Left ventricle myocardium superior (tissue), 1 donor: ENCODE results near the gene TLN1. TPM values are rescaled to one million over a fixed set of nuclear protein-coding genes. Genes with fewer than 3 reads are reported as not detected.

Experiments
- ATAC-seq: fragments of 200-7000 bp; cut with Tn5 transposase; one replicate; pipeline ENCODE4 v1.9.1; 2020; ENCODE audit warnings: mild to moderate bottlenecking, moderate library complexity
- DNase-seq: peaks from one replicate; pipeline ENCODE4 v3.0.0-alpha.2; 2020
- intact Hi-C: fragments of 100-400 bp; cut with micrococcal nuclease; formaldehyde crosslinking; loops from one replicate; pipeline ENCODE4 v1.11.0; 2022
- total RNA-seq: library from RNA; stranded (reverse); fragmentation: NEBNext Ultra II Directional; extraction: Animal tissue kit (Norgen Biotek cat#: 25700); gene quantifications from one replicate; pipeline ENCODE4 v1.2.1, GENCODE V29; 2021
- donor health status: DM: no; HTN: yes; CAD: no; lungs with severe emphysema.

The TLN1 gene
- total RNA-seq, 1 donor from 2014 or later: 243 TPM

DNA sequence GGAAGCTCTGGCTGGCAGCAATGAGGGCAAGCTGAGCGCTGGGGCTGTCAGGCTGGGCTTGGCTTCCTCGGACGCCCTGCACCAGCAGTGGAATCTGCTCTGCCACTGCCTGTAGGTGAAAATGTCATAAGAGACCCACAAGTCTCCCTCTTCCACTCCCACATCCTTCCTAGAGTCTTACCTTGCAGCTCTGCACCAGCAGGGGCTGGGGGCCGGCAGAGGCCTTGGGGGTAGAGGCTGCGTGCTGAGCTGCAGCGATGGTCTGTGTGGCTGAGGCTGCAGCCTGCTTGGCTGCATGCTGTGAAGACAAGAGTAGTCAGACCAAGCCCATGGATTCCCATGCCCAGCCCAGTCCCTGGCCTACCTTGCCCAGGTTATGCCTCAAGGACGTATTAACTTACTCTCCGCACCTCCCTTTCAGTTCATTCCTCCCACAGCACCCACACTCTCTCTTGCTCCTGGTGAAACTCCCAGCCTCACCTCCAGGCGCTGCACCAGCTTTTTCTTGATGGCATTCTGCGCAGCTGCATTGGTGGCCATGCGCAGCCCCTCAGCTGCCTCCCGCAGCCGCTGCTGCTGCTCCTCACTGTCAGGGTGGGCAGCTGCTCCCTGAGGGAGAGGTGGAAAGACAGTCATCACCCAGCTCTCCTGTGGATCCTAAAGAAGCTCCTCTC is 17.3 kb downstream of the TLN1 start:
- ATAC-seq (no peak), DNase-seq (no peak)
- intact Hi-C loops: no loop called here

DNA sequence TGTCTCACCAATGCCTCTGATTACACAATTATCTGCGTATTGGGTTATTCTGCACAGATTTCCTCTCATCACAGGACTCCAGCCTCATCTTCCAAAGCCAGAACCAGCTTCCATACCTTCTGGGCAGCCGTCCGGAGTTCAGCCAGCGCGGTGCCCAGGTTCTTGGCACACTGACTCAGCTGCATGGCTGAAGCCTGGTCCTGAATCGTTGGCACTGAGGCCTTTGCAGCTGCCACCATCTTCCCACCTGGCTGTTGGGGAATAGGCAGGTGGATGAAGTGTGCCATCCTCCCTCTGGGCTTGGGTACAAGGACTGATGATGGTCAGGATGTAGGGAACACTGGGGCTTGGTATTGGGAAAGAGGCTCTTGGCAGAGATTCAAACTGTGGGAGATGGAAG is 17.9 kb downstream of the TLN1 start:
- intact Hi-C loops: no loop called here
- no peak for DNase-seq
- no peak for ATAC-seq

DNA sequence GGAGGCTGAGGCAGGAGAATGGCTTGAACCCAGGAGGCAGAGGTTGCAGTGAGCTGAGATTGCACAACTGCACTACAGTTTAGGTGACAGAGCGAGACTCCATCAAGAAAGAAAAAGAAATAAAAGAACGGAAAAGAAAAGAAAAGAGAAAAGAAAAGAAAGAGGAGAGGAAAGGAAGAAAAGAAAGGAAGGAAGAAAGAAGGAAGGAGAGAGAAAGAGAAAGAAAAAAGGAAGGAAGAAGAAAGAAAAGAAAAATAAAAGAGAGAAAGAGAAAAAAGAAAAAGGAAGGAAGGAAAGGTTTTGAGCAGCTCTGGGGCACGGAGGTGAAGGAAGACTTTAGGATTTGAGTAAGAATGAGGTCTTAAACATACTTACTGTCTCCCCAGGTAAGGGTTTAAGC is 18.4 kb downstream of the TLN1 start:
- no peak for ATAC-seq
- DNase-seq: no peak
- intact Hi-C loops: no loop called here

DNA sequence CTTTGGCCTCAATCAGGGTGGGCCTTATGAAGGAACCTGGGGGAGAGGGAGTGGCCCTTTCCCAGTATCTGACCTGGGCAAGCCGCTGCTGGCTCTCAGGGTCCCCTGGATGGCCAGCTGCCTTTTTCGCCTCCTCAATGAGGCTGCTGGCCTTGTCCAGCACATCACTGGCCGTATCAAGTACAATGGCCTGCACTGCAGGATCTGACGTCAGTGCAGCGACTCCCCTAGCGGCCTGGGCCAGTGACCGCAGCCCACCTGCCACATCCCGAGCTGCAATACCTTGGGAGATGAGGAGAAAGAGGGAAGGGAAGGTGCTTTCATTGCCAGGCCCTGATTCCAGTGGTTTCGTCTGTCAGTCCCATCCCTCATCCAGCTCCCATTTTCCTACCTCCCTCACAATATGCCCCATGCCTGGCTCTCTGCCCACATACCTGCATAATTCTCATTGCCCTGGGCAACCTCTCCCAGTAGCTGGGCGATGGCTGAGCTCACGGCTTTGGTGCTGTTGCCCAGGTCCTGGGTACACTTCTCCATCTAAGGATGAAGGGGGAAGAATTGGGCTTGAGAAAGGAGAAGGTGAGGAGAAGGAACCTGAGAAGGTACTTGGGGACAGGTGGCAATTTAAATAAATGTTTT is 19.1 kb downstream of the TLN1 start:
- ATAC-seq (no peak), DNase-seq (no peak)
- intact Hi-C loops: no loop called here

DNA sequence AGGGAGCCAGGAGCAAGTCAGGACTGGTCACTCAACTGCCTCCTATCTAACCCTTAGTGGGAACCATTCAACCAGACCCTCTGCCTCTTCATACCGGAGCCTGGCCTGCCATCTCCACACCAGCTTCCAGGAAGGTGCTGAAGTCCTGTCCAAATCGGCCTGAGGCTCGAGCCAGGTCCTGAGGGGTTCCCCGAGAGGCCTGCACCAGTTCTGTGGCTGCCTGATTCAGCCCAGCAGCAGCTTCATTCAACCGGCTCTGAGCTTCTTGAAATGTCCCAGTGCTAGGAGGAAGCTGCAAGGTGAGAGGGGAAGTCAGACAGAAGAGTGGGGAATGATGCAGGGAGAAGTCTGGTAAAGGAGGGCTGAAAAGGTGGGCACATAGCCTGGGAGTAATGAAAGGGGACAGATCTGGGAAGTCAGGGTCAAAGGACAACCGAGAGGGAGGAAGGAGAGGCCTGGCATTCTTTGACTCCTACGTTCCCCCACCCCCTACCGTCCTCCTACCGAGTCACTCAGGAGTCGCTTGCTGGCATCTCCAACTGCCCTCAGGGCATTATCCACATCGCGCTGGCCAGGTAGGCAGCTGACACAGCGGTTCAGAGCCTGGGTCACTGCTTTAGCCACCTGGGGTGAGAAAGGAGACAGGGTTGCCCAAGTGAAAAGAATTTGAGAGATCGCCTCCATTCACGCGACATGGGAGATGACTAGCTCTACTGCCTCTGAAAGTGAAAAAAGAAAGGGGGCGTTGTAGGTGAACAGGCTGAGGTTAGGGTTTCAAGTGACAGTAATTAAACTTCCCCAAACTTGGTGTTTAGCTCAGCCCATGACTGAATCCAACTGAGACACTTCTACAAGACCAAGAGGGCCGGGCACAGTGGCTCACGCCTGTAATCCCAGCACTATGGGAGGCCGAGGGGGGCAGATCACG is 20.2 kb downstream of the TLN1 start:
- no peak for ATAC-seq
- no peak for DNase-seq
- intact Hi-C loops: no loop called here

DNA sequence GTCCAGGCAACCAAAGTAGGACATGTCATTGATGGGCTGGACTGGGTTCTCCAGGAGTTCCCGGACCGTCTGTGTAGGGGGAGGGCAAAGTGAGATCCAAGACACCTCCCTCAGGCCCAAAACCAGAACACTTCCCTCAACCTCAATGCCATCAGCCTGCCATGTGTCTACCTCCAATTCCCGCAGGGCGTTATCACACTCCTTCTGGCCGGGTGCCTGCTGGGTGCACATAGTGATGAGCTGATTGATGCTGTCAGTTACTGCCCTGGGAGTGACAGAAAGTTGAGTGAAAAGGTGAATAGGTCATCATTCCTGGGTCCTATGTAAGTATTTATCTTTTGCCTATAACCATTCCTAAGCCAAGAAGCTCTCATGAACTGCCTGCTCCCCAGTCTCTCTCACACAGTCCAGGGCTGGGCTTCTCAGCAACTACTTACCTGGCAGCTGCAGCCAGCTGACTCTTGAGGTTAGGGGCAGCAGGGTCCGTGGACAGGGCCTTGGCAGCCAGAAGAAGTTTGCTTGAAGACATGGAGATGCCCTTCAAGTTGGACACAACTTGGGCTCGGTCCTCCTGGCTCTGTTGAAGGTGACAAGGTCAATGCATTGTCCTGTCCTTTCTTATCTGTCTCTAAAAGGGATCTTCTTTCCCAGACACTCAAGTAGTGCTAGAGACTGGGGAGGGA is 21.0 kb downstream of the TLN1 start:
- DNase-seq: no peak
- intact Hi-C loops: no loop called here
- peak; percentile 17 for ATAC-seq

DNA sequence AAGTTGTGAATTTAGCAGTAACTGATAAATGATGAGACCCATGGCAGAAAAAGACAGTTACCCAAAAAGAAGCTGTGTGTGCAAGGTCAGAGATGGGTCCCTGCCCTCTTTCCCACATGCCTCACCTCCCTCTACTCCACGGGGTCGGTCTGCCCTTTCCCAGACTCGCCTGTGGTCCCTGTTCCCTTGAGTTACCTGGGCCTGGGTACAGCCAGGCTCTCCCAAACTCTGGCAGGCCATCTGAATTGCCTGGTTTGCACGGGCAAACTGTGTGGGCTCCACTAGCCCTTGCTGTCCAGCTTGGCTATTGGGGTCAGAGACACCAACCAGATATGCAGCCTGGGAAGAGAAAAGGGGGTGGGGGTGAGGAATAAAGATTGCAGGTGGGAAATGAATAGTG is 23.8 kb downstream of the TLN1 start:
- DNase-seq (no peak), ATAC-seq (no peak)
- intact Hi-C loops: no loop called here

DNA sequence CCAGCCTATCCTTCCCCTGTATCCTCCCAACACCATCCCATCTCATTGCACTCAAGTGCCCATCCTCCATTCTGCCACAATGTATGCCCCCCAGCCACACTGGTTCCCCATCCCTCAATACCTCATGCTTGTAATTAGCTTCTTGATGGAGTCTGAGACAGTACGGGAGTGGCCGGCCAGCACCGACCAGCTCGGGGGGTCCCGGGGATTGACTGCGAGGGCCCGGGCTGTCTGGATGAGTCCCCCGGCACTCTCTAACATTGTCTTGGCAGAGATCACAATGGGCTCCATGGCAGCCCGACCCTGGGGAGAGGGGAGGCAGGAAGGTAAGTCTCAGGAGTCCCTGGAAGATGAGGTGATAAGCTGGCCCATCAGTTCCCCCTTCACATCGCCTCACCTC is 25.0 kb downstream of the TLN1 start:
- DNase-seq: no peak
- intact Hi-C loops: no loop called here
- ATAC-seq: no peak

DNA sequence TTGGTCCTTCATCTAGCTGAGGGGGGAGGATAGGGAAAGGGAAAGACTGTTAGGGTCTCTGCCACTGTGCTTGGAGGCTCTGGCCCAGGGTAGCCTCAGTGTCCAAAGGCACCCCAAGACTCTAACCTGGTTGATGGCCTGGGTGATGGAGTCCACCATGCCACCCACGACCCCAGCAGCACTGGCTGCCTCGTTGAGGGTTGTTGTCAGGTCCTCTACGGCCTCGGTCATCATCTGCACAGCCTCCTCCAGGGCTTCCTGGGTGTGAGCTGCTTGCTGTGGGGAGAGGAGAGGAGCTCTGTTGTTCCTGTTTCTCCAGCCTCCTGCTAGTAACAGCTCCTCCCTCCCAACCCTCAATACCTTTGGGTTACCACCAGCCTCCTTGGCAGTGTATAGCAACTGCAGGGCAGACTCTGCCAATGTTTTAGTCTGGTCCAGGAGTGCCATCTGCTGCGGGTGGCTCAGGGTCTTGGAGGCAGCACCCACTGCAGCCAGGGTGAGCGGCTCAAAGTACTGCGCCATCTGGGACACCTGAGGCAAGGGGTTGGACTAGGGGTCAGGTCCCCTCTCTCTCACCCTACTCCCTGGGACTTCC is 26.1 kb downstream of the TLN1 start:
- DNase-seq (no peak), ATAC-seq (no peak)
- intact Hi-C loops: no loop called here

DNA sequence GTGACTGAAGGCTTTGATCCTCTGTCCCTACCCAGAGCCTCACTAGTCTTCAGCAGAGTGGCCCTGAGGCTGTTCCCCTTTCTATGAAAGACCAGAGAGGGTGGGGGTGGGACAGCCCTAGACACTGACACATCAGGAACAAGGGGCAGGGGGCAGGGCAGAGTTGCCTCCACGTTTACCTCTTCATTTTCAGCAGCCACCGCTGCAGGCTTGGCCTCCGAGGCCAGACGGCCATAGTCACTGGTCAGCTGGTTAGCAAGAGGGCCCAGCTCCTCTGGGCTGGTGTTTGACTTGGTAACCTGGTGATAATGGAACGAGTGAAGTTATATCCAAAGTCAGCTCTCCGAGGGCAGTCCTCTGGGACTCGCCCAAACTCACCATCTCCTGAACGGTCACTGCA is 26.6 kb downstream of the TLN1 start:
- ATAC-seq: no peak

DNA sequence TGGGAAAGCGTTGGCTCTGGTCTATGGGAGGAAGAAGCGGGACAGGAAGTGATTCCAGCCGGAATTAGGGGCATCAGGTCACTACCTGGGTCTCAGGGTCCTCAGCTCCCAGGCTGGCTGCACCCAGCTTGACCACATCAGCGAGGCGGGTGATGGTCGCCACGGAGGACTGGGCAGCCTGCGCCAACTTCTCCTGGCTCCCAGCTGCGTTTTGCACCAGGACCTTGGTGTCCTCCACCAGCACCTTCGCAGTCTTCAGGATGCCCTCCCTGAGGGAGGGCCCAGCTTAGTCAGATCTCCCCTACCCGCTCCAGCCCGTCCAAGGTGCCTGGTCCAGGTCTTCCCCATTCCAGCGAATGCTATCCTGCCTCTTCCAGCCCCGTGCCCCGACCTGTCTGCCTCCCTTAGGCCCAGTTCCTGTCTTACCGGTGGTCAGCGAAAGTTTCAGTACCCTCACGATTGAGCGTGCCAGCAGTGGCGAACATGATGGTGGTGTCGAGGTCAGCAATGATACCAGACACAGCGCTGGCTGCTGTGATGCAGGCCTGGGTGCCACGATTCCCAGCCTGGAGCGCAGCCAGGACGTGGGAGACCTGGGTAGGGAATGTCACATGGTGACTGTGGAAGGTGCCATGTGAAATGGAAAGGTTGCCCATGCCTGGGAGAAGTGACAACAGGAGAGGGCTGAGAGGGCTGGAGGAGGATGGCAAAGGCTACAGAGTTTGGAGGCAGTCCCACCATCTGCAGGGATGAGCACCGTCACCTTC is 27.9 kb downstream of the TLN1 start:
- peak; percentile 82 for DNase-seq
- intact Hi-C loops: no loop called here
- peak; percentile 76 for ATAC-seq

More for the DNA sequence above, 26.6 kb downstream of the TLN1 start:
- no peak for DNase-seq
- intact Hi-C loops: no loop called here

DNA sequence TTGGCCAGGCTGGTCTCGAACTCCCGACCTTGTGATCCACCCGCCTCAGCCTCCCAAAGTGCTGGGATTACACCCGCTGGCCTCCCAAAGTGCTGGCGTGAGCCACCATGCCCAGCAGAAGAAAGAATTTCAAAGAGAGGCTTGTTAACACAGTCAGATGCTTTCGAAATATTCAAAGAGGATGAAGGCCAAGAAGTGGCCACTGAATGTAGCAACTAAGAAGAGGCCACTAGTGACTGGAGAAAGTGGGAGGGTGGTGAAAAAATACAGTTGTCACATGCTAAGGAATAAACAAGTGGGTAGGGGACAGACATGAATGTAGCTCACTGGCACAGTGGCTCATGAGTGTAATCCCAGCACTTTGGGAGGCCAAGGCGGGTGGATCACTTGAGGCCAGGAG is 29.3 kb downstream of the TLN1 start:
- DNase-seq: no peak
- intact Hi-C loops: no loop called here
- ATAC-seq: no peak

DNA sequence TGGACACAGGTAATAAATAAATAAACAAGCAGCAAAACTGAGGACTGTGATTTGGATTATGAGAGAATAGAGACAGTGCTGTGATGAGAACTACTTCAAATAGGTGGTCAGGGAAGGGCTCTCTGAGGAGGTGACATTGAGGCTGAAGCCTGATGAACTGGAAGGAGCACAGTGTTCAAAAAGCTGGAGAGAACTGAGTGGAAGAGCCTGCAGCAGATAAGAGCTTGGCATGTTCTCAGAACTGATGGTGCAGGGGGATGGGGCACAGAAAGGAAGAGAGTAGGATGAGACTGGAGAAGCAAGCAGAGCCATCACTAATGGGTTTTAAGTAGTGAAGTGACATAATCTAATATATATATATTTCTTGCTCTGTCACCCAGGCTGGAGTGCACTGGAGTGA is 31.1 kb downstream of the TLN1 start:
- intact Hi-C loops: no loop called here
- ATAC-seq (peak; percentile 66), DNase-seq (no peak)

DNA sequence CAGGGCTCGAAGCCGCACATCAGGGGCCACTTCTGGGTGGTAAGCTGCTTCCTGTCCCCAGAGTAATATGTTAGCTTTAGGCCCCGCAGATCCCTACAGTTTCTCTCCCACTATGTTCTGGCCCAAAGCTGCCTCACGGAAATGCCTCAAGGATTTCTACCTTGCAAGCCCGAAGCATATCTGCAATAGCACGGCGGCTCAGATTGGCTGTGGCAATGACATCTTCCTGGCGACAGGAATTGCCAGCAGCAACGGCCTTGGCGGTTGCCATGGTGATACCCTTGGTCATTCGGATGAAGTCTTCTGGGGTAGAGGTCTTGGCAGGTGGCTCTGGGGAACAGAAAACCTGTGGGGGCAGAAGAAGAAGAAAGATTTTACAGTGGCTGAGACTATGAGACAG is 32.0 kb downstream of the TLN1 start:
- no peak for ATAC-seq
- DNase-seq: no peak
- intact Hi-C loops: no loop called here

DNA sequence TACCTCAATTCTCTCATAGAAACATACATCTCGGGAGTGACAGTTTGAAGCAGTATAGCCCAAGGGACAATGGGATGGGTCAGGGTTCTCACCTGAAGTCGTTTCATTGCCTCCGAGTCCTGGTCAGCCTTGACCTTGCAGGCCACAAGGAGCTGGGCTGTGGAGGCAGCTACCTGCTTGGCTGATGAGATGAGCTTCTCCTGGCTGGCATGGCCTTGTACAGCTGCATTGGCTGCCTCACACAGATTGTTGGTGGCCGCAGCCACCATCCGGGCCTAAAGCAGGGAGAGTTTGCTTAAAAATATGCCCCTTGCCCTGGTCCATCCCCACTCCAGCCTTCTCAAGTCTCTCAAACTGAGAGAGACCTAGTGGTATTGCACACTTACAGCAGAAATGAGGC is 33.8 kb downstream of the TLN1 start:
- intact Hi-C loops: no loop called here
- ATAC-seq (no peak), DNase-seq (no peak)

DNA sequence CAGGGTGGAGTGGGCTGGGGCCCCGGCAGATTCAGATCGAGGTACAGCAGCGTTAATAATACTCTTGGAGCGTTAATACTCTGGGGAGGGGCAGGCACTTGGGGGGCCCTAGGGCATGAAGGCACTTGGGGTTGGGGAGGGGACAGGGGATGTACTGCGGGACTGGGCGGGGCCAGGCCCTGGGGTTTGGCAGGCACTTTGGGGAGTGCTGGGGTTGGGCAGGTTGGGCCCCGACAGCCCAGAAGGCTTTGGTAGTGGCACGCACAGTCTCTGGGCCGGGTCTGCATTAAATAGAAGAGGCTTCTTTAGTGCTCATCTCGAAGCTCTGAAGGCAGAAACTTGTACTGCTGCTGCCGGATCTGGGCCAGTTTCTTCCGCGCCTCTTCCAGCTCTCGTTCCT is 34.5 kb downstream of the TLN1 start:
- DNase-seq (no peak), ATAC-seq (peak; percentile 7)
- intact Hi-C loops: no loop called here

DNA sequence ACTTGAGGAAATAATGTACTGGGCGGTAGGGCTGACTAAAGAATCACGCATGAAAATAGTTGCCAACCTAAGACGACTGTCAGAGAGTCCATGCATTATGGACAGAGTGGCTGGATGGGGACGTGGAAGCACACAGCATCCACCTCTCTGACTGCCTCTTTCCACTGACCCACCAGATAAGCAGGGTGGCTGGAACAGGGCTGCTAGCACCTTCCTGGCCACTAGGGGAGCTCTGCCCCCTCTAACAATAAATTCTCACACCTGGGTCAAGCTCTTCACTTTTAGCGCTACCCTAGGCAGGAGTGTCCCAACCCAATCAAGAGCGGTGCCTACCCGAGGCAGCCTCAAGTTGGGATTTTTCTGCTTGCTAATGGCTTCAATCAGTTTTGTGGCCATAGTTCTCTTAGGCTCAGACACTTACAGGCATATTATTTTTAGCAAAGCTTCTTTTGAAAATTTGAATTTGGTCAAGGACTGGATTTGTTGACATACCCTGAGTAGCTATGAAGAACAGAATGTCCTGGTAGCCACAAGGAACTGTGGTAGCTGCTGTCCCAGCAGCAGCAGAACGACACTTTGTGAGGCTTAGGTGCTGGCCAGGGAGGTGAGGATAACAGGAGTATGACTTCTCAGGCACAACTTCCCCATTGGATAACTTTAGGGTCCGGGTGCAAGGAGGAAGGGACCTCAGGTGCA is 35.3 kb downstream of the TLN1 start:
- DNase-seq (peak; percentile 68), ATAC-seq (peak; percentile 71)
- intact Hi-C loops: no loop called here

DNA sequence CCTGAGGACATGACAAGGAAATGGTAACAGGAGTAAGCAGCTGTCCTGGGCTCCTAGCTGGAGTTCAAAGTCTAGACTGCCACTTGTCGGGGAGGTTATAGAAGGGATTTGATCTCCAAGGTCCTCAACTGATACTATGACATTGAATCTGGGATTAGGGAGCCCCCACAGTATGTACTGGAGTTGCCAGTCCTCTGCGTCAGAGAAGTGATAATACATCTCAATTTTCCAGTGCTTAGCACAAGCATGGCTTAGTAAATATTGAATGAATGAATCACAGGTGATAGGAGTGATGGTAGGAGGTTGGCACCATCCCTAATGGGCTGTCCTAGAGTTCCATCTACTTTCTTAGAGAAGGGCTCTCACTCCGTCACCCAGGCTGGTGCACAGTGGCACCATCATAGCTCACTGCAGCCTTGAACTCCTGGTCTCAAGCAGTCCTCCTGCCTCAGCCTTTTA is 36.0 kb downstream of the TLN1 start:
- no peak for DNase-seq
- intact Hi-C loops: no loop called here
- ATAC-seq: peak; percentile 1
